ENCODE results near the gene RMND1.
"Not testable (repeated sequence)": the region's sequence is repeated elsewhere in the genome, so short reads cannot be mapped to it uniquely, and the experiment has no call there.

Gene RMND1

DNA sequence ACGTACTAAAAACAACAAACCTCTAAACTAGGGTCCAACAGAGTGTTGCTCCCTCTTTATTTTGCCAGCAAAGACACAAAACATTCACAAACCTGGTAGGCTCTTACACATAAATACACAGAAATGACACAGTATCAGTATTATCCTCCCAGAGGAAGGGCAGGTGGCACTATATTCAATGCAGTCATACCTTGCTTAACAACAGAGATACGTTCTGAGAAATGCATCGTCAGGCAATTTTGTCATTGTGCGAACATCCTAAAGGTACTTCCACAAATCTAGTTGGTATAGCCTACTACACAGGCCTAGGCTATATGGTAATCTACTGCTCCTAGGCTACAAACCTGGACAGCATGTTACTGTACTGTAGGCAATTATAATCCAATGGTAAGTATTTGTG is 70.2 kb downstream of the RMND1 start:
- DNase-seq, result no peak

DNA sequence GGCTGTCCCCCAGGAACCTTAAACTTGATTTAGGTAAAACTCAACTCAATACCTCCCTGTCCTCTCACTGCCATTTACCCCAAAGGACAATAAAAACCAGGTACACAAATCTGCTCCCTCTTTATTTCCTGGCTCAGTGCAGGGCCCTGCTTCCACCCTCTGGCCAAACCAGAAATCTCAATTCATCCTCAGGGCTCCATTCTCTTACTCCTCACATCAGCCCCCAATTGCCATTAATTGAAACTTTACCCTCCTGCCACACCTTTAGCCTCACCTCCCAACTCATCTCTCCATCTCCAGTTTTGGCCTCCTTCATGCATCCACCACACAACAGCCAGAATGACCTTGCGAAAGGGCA is 71.1 kb downstream of the RMND1 start:
- DNase-seq, result no peak

DNA sequence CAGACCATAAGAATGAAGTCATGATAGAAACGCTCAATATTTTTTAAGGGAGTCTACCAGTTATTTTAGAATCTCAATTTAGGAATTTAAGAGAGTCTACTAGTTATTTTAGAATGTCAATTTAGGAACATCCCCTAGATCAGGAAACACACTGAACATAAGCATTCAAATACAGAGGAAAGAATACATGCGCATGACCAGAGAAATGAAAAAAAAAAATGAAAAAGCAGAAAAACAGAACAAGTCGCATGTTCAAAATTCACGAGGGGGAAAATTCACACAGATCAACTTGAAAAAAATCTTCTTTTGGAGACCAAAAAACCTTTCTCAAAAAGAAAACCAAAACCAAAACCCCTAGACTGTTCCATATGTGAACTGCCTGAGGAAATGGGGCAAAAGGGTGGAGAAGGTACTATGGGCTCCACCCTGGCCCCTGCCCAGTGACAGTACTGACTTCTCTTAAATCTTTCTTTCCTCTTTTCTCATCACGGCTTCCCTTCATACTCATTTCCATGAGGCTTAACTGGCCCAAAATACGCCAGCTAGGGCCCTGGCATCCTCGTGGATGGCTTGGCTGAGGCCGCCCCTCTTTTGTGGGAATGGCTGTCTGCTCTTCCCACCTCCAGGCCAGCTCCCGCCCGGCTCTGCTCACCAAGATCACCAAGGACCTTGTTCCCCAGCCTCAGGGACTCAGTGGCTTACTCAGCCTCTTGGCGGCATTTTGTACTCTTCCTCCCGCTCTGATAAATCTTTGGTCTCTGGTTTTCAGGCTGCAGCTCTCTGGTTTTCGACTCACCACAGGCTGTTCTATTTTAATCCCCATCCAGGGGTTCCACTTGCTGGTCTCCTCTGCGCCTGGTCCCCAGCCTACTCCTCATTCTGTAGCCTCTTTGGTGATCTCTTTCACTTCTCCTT is 71.7 kb downstream of the RMND1 start:
- no peak for DNase-seq

DNA sequence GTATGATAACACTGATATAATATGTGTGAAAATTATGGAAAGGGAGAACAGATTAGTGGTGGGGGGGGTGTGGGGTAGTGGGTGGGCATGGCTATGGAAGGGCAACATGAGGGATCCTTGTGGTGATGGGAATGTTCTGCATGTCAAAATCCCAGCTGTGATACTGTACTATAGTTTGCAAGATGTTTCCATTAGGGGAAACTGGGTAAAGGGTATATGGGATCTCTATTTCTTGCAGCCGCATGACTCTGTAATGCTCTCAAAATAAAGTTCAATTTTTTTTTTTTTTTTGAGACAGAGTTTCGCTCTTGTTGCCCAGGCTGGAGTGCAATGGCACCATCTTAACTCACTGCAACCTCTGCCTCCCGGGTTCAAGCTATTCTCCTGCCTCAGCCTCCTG is 74.8 kb downstream of the RMND1 start:
- DNase-seq, result no peak

DNA sequence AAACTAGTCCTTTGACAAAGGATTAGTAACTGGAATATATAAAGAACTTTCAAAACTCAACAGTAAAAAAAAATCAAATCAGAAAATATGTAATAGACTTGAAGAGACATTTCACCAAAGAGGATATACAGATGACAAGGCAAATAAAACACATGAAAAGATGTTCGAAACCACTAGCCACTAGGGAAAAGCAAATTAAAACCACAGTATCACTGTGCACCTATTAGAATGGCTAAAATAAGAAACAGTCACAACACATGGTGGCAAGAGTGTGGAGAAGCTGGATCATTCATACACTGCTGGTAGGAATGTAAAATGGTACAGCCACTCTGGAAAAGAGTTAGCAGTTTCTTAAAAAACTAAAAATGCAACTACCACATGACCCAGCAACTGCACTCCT is 75.5 kb downstream of the RMND1 start:
- no peak for DNase-seq

DNA sequence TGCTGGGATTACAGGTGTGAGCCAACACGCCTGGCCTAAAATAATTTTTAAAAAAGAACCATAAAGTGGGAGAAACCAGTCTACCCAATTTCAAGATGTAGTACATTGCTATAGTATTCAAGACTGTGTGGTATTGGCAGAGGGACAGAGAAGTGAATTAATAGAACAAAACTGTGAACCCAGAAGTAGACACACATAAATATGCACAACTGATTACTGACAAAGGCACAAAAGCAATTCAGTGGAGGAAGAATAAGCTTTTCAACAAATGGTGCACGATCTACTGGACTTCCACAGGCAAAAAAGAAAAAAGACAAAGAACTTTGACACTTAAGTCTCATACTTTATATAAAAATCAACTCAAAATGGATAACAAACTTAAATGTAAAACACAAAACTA is 76.1 kb downstream of the RMND1 start:
- DNase-seq, result no peak

DNA sequence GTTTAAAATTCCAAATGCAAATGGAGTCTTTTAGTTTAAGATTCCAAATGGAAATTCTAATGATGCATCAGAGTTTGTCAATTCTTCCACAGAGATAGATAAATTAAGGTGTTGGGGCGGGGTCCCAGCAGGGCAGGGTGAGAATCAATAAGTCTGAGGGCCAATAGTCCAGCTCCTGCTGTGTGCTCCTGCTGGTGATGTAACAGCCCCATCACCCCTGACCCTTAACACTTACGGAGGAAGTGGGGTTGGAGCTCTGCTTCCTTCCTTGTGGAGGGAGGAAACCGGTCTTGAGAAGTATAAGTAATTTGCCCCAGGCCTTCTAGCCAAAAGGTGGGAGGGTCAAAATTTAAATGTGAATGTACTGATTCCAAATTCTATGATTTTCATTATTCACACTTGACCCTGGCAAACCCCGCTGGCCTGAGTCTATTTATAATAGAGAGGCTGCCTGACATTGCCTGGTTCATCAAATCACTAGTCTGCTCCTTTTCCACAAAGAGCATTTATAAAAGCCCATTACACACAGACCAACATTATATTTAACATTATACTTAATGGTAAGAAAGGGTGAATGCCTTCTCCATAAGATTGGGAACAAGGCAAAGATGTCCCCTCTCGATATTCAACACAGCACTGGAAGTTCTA is 77.8 kb downstream of the RMND1 start:
- no peak for DNase-seq

DNA sequence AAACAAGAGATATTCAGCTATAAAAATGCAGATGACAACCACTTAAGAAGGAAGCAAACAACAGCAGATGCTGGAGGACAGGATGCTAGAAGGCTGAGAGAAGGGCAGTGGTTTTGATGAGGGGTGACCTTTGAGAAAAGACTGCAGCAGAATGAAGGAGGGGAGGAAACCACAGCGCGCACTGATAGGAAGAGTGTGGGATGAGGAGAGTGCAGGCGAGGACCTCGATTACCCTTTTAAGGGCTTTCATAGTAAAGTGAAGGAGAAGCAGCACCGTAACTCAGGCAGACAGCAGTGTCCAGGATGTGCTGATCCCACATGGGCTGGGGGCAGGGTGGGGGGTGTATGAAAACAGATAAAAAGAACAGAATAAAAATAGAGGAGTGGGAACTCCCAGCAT is 79.8 kb downstream of the RMND1 start:
- no peak for DNase-seq

DNA sequence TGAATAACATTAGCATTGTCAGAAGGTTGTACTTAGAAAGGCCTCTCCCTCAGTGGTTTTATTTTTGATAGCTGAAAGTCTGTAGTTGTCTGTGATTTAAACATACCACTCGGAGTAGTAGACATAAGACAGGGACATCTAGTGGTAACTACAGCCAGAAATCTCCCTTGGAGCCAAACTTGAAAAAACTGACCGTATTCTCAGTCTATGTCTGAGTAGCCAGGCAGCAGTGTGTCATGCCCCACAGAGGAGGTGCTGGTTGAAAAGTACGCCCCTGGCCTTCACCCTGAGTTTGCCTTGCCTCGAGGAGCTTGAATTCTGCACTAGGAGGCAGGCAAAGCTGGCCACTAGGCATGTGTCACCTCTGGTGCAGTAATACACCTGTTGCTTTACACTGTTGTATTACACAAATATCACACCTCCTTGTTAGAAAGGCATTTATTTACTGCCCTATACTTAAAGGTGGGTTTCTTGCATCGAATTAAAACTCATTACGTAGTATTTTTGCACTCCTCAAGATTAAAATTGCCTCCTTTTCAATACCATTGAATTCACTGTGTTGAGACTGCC is 81.3 kb downstream of the RMND1 start:
- DNase-seq, result no peak

DNA sequence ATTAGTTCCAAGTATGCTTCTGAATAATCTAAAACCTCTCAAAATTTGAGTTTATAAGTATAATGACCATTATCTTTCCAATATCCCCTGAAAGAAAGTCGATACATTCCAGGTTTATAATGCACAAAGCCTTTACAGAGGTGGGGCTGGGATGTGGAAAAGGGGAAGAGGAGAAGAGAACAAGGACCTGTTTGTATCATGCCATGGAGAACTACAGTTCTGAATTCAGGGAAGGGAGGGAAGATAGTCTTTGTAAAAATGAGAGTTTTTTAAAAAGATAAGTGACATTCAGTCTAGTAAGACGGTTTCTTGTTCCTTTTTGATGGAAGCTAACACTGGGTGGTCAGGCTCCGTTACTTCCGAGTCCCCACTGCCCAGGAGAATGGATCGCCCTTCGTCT is 86.7 kb downstream of the RMND1 start:
- no peak for DNase-seq

DNA sequence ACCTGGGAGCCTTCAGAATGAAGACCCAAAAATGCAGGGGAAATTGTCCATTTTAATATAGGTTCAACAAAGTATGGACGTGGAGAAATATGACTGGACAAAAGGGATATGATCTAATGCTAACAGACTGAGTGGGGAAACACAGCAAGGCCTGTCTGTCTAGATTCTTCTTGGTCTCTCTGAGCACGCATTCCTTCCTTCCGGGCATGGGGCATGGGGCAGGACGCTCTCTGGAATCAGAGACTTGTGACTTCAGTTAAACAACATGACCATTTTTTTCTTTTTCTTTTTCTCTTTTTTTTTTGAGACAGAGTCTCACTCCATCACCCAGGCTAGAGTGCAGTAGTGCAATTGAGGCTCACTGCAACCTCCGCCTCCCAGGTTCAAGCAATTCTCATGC is 92.4 kb downstream of the RMND1 start:
- DNase-seq, result no peak

DNA sequence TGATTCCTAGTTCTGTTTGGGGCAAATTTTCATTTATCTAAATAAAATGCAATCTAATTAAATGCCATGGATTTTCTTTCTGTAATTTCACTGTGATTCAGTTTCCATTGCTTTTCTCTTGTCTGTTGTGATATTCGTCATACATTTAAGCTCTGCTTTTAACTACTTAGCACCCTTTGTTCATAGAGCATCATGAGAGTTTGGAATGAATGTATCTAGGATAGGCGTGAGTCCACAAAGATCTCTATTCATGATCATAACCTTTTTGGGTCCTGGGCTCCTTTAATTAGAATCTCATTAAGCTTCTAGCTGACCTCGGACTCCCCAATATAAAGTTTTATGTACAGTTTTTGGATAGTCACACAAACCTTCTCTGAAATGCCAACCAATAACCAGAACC is 93.5 kb downstream of the RMND1 start:
- no peak for DNase-seq

DNA sequence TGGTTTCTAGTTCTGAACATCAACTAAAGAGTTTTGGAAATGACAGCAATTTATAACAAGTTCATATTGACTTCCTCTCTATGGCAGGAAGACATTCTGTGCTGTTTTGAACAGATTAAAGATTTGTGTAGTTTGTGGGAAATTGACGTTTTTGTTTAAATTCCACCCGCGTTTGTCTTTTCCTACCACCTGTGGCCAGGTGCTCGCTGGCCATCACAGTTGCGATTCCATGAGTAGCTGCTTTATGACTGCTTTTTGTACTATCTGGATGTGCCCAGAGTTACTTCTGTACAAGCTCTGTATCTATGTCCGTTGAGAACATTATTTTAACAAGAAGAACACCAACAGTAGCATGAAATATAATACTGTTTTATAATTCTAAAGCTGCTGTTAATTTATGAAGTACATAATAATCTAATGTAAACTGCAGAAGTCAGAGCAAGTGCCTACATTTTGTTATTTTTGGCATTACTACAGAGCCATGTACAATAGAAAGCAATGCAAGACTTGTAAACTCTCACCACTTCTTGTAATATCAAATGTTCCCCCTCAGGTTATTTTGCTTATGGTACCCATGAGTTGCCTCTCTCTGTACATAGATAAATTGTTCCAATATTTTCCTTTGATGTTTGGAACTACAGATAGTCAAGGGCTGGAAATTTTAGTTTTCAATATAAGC is 94.0 kb downstream of the RMND1 start:
- no peak for DNase-seq

DNA sequence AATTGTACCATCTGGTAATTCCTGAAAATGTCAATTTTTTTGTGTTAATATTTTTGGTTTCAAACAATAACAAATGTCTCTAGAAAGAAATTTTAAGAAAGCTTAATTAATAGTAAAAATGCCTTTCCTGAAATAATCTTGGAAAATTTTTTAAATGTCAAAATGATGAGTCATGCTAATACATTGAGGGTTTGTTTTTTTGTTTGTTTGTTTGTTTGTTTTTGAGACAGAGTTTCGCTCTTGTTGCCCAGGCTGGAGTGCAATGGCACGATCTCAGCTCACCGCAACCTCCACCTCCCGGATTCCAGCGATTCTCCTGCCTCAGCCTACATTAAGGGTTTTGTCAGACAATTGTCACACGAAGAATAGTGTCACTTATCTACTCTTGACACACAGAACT is 94.9 kb downstream of the RMND1 start:
- not testable (repeated sequence) for DNase-seq
